Calu3 (cell line): Measurements from ENCODE around the gene LRRK1. TPM values are rescaled to one million over a fixed set of nuclear protein-coding genes. Genes with fewer than 3 reads are reported as not detected.

Experiments used
- BruUV-seq: library from RNA; stranded (reverse); fragments of 400-500 nt; replicated peaks from 2 replicates; lab custom pipeline; 2021; lab: Mats Ljungman, UMichigan
- CTCF ChIA-PET: fragments of 300-600 bp; sonication (Branson Sonifier 250); formaldehyde crosslinking; loops from one replicate; lab custom pipeline; 2022; ENCODE audit warnings: antibody characterized with exemption; lab: Charles Lee
- DNase-seq: peaks from one replicate; pipeline ENCODE4 v3.0.0; 2022
- H3K27ac Mint-ChIP-seq: one replicate; pipeline ENCODE4 v1.8.0; 2022; ENCODE audit warnings: mixed read lengths; ENCODE audit not compliant: unreplicated experiment
- H3K27me3 Mint-ChIP-seq: one replicate; pipeline ENCODE4 v1.8.0; 2022; ENCODE audit warnings: mixed read lengths; ENCODE audit not compliant: unreplicated experiment
- H3K36me3 Mint-ChIP-seq: one replicate; pipeline ENCODE4 v1.8.0; 2022; ENCODE audit warnings: mild to moderate bottlenecking, moderate library complexity, mixed read lengths; ENCODE audit not compliant: insufficient read depth, unreplicated experiment
- H3K4me1 Mint-ChIP-seq: one replicate; pipeline ENCODE4 v1.8.0; 2022; ENCODE audit warnings: mild to moderate bottlenecking, low read depth, mixed read lengths; ENCODE audit not compliant: unreplicated experiment
- H3K4me3 Mint-ChIP-seq: one replicate; pipeline ENCODE4 v1.8.0; 2022; ENCODE audit warnings: mild to moderate bottlenecking, low read depth, moderate library complexity, mixed read lengths; ENCODE audit not compliant: unreplicated experiment
- H3K9me3 Mint-ChIP-seq: one replicate; pipeline ENCODE4 v1.8.0; 2022; ENCODE audit warnings: low read depth, mixed read lengths; ENCODE audit not compliant: unreplicated experiment
- CTCF ChIP-seq: fragments of 200-600 bp; IDR thresholded peaks from one replicate; pipeline ENCODE4 v1.8.0; 2022; ENCODE audit warnings: antibody characterized with exemption; ENCODE audit not compliant: unreplicated experiment
- intact Hi-C: fragments of 100-400 bp; cut with micrococcal nuclease; formaldehyde crosslinking; loops from one replicate; pipeline ENCODE4 v1.10.0; 2022; ENCODE audit not compliant: unreplicated experiment
- total RNA-seq: library from RNA; stranded (reverse); gene quantifications from 2 replicates; pipeline ENCODE4 v1.2.3, GENCODE V29; 2022

The LRRK1 gene
- total RNA-seq, 1 experiment from 2014 or later: 21.3 TPM

- H3K36me3 Mint-ChIP-seq: peaks cover 5% of the 10 kb centered on the region
- intact Hi-C loops: no loop called here
- peaks cover 6% of the 10 kb centered on the region for H3K4me1 Mint-ChIP-seq
- no peak overlapping the region for H3K27ac Mint-ChIP-seq
- BruUV-seq: no TSS peak
- no peak for TF ChIP-seq CTCF
- DNase-seq: no peak
- no peaks in the 10 kb centered on the region for H3K27me3 Mint-ChIP-seq
- peaks cover 14% of the 10 kb centered on the region for H3K9me3 Mint-ChIP-seq
- no peak overlapping the region for H3K4me3 Mint-ChIP-seq
- CTCF ChIA-PET: no interaction called here
Measured at GRCh38 chr15:101001796-101002195, 82.6 kb downstream of the LRRK1 start.

GRCh38 chr15:101003081-101003480, 83.9 kb downstream of the LRRK1 start:
- no peaks in the 10 kb centered on the region for H3K27me3 Mint-ChIP-seq
- TF ChIP-seq CTCF: no peak
- DNase-seq: no peak
- BruUV-seq: no TSS peak
- H3K27ac Mint-ChIP-seq: no peak overlapping the region
- intact Hi-C loops: no loop called here
- CTCF ChIA-PET: no interaction called here
- no peak overlapping the region for H3K4me3 Mint-ChIP-seq
- peaks cover 14% of the 10 kb centered on the region for H3K9me3 Mint-ChIP-seq
- H3K4me1 Mint-ChIP-seq: peaks cover 19% of the 10 kb centered on the region
- peaks cover 17% of the 10 kb centered on the region for H3K36me3 Mint-ChIP-seq

- H3K4me3 Mint-ChIP-seq: no peak overlapping the region
- DNase-seq: no peak
- no peaks in the 10 kb centered on the region for H3K27me3 Mint-ChIP-seq
- H3K9me3 Mint-ChIP-seq: peaks cover 14% of the 10 kb centered on the region
- H3K36me3 Mint-ChIP-seq: peaks cover 23% of the 10 kb centered on the region
- no TSS peak for BruUV-seq
- CTCF ChIA-PET: no interaction called here
- no peak for TF ChIP-seq CTCF
- intact Hi-C loops: no loop called here
- peaks cover 25% of the 10 kb centered on the region for H3K4me1 Mint-ChIP-seq
- H3K27ac Mint-ChIP-seq: no peak overlapping the region
Measured at GRCh38 chr15:101003706-101004105, 84.5 kb downstream of the LRRK1 start.

GRCh38 chr15:101004500-101004899, 85.3 kb downstream of the LRRK1 start:
- Mint-ChIP-seq H3K9me3 (peaks cover 14% of the 10 kb centered on the region), H3K27ac (no peak overlapping the region), H3K4me1 (peaks cover 31% of the 10 kb centered on the region), H3K4me3 (no peak overlapping the region), H3K27me3 (no peaks in the 10 kb centered on the region), H3K36me3 (peaks cover 25% of the 10 kb centered on the region)
- no peak for TF ChIP-seq CTCF
- BruUV-seq: no TSS peak
- intact Hi-C loops: no loop called here
- DNase-seq: no peak
- CTCF ChIA-PET: no interaction called here
